ENCODE results near the gene DNAI4. TPM values are rescaled to one million over a fixed set of nuclear protein-coding genes. Genes with fewer than 3 reads are reported as not detected.
"Not testable (repeated sequence)": the region's sequence is repeated elsewhere in the genome, so short reads cannot be mapped to it uniquely, and the experiment has no call there.

DNAI4 gene
- polyA plus RNA-seq, 3 donors = 15.4 to 16.6 (median 15.7) TPM

- no peak for DNase-seq (ENCODE audit: low read depth in 3 of 3, low spot score in 2 of 3)
These were observed 5.0 kb upstream of the DNAI4 start for GRCh38 chr1:66929691-66929998.

DNA sequence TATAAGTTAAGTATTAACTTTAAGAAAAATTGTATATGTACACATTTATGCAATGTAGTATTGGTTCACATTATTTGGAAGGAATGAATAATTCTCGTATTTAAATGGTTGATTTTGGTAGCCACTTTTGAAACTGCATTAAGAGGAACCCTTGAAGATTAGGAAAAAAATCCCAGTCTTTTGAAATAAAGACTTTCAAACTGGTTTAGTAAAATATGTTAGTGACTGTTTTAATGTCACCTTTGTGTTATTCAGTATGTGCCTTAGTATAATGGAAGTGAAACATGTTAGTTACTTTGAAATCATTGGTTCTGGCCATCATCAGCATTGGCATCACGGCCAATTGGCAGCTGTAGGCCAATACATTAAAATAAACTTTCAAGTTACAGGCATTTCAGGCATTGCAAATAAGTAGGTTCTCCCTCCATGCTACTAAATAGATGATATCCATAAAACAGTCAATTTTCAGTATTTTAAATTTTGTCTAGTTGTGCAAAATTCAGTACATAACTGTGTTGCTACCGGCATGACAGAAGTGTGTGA, 4.6 kb upstream of the DNAI4 start:
- DNase-seq (ENCODE audit: low read depth in 3 of 3, low spot score in 2 of 3) = no peak

DNA sequence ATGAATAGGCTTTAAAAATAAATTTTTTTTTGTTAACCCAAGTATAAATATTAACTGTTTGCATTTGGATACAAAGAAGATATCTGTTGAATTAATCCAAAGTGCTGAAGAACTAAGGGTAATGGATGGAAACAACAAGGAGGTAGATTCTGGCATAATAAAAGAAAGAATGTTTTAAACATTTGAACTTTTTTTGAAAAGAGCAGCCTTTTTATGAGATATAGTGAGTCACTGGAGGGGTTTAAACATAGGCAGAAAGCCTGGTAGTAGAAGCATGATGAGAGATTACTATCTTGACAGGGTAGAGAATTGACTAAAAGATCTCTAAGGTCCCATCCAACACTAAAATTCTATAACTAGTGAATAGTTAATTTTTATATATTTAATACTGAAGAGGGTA, 2.9 kb upstream of the DNAI4 start:
- DNase-seq (ENCODE audit: low read depth in 3 of 3, low spot score in 2 of 3) = no peak

- DNase-seq (ENCODE audit: low read depth in 3 of 3, low spot score in 2 of 3) = no peak
These were observed 1.3 kb upstream of the DNAI4 start for GRCh38 chr1:66925944-66926343.

- no peak for DNase-seq (ENCODE audit: low read depth in 3 of 3, low spot score in 2 of 3)
These were observed 878 bp upstream of the DNAI4 start for GRCh38 chr1:66925558-66925910.

DNA sequence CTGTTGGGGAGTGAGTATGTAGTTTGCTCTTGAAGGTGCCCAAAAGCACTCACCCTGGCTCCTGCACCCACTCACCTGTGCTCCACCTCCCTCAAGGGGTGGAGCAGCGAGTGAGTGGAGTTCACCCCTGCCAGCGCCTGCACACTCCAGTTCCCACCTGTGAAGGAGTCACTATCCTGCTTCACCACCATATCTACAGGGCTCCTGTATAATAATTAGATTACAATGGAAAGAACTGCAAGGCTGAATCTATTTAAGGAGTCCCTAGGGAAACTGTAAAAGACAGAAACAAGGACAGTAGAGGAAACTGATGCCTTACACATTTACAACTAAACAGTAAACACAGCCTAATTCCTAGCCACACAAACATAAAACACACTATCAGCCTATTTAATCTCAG, 4.1 kb downstream of the DNAI4 start:
- DNase-seq (ENCODE audit: low read depth in 3 of 3, low spot score in 2 of 3) = no peak

GRCh38 chr1:66919828-66920227, 4.8 kb downstream of the DNAI4 start:
- DNase-seq (ENCODE audit: low read depth in 3 of 3, low spot score in 2 of 3) = no peak

- DNase-seq (ENCODE audit: low read depth in 3 of 3, low spot score in 2 of 3) = no peak
These were observed 5.6 kb downstream of the DNAI4 start for GRCh38 chr1:66919063-66919462.

DNA sequence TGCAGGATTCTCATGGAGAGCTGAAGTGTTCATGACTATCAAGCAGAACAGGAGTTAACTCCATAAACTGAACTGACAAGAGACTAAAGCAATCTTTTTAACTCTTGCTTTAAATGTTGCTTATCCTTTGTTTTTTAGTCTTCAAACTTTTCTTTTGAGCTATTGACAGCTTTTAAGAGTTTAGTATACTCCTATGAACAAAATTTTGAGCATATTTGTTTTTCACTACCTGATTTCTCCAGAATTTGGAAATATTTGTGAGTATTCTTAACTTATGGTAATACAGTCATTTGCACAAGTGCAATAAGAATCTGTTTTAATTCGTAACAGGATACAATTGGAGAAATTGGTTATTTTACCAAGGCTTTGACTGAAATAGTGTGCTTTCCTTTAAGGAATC, 7.2 kb downstream of the DNAI4 start:
- DNase-seq (ENCODE audit: low read depth in 3 of 3, low spot score in 2 of 3) = no peak

- no peak for DNase-seq (ENCODE audit: low read depth in 3 of 3, low spot score in 2 of 3)
These were observed 8.3 kb downstream of the DNAI4 start for GRCh38 chr1:66916320-66916719.

DNA sequence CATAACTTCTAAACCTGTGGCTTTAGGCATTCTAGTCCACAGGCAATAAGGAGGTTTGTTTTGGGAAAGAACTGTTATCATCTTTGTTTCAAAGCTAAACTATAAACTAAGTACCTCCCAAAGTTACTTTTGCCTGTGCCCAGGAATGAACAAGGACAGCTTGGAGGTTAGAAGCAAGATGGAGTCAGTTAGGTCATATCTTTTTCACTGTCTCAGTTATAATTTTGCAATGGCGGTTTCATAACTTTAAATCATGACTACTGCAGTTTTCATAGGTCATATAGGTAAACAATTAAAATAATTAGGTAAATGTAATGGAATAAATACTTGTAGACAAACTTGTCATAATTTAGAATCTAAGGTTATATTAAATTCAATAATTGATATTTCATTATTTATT, 9.5 kb downstream of the DNAI4 start:
- not testable (repeated sequence) for DNase-seq (ENCODE audit: low read depth in 3 of 3, low spot score in 2 of 3)

GRCh38 chr1:66893712-66894111, 30.9 kb downstream of the DNAI4 start:
- no peak for DNase-seq (ENCODE audit: low read depth in 3 of 3, low spot score in 2 of 3)

DNA sequence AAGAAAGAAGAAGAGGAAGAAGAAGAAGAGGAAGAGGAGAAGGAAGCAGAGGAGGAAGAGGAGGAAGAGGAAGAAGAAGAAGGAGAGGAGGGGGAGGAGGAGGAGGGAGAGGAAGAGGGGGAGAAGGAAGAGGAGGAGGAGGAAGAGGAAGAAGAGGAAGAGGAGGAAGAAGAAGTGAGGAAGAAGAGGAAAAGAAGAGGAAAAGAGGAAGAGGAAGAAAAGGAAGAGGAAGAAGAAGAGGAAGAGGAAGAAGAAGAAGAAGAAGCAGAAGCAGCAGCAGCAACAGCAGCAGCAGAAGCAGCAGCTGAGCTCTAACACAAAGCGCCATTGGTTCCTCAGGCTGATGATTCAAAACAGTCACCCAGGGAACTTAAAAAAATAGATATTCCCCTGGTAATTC, 34.0 kb downstream of the DNAI4 start:
- no peak for DNase-seq (ENCODE audit: low read depth in 3 of 3, low spot score in 2 of 3)

GRCh38 chr1:66889030-66889429, 35.6 kb downstream of the DNAI4 start:
- DNase-seq (ENCODE audit: low read depth in 3 of 3, low spot score in 2 of 3) = no peak

DNA sequence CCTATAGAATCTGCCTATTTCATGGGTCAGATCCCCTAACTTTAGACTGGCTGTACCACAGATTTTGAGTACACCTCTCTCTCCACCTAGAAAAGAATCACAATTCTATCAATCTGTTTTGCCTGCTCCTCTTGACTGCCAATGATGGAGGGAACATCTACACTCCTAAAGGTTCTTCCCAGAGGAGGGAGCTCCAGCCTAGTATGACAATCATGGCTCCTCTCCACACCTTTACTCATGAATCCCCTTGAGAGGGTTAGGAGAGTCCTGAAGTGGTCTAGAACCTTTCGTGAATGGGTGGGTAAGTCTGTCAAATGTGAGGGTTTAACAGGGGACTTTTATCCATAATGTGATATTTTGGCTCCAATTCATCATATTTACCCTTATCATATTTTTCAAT, 48.0 kb downstream of the DNAI4 start:
- DNase-seq (ENCODE audit: low read depth in 3 of 3, low spot score in 2 of 3) = no peak

DNA sequence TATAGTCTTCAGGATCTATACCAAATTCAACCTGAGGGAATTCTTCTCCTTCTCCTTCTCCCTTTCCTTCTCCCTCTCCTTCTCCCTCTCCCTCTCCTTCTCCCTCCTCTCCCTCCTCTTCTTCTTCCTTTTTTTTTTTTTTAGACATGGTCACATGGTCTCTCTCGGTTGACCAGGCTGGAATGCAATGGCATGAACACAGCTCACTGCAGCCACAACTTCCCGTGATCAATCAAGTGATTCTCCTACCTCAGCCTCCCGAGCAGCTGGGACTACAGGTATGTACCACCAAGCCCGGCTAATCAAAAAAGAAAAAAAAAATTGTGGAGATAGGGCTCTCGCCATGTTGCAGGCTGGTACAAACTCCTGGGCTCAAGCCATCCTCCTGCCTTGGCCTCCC, 51.5 kb downstream of the DNAI4 start:
- DNase-seq (ENCODE audit: low read depth in 3 of 3, low spot score in 2 of 3) = no peak

DNA sequence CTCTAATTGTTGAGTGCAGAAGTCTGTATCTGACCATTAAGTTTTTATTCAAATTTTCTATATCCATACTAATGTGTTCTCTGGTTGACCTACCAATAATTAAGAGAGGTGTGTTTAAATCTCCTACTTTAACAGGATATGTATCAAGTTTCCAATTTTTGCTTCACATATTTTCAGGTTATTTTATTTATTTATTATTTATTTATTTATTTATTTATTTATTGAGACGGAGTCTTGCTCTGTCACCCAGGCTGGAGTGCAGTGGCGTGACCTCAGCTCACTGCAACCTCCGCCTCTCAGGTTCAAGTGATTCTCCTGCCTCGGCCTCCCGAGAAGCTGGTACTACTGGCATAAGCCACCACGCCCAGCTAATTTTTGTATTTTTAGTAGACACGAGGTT, 52.6 kb downstream of the DNAI4 start:
- not testable (repeated sequence) for DNase-seq (ENCODE audit: low read depth in 3 of 3, low spot score in 2 of 3)

- no peak for DNase-seq (ENCODE audit: low read depth in 3 of 3, low spot score in 2 of 3)
These were observed 57.2 kb downstream of the DNAI4 start for GRCh38 chr1:66867501-66867900.

GRCh38 chr1:66860529-66860928, 64.1 kb downstream of the DNAI4 start:
- DNase-seq (ENCODE audit: low read depth in 3 of 3, low spot score in 2 of 3) = no peak

DNA sequence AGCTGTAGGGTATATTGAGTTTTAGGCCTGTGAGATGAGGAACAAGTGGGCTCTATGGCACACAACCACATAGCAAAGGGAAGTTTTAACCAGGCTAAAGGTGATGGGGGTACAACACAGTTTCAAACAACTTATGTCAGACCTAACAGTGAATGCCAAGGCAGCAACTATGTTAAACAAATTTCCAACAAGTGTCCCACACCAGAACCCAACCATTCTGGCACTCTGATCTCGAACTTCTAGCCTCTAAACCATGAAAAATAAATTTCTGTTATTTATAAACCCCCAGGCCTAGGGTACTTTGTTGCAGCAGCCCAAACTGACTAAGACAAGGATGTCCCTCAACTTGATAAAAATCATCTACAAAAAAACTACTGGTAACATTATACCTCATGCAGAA, 71.3 kb downstream of the DNAI4 start:
- DNase-seq (ENCODE audit: low read depth in 3 of 3, low spot score in 2 of 3) = no peak

- DNase-seq (ENCODE audit: low read depth in 3 of 3, low spot score in 2 of 3) = no peak
These were observed 71.8 kb downstream of the DNAI4 start for GRCh38 chr1:66852870-66853269.

DNA sequence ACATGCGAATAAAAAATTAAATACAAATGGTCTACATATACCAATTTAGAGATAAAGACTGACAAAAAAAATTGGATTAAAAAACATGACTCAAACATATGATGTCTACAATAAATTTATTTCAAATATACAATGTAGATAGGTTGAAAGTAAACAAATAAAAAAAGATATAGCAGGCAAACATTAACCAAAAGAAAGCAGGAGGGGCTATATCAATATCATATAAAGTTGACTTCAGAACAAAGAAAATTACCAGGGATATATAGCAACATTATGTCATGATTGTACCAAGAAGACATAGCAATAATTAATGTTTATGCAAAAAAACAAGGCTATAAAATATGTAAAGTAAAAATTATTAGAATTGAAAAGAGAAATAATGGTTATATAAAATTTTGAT, 73.7 kb downstream of the DNAI4 start:
- DNase-seq (ENCODE audit: low read depth in 3 of 3, low spot score in 2 of 3) = no peak

GRCh38 chr1:66848193-66848592, 76.5 kb downstream of the DNAI4 start:
- no peak for DNase-seq (ENCODE audit: low read depth in 3 of 3, low spot score in 2 of 3)

DNA sequence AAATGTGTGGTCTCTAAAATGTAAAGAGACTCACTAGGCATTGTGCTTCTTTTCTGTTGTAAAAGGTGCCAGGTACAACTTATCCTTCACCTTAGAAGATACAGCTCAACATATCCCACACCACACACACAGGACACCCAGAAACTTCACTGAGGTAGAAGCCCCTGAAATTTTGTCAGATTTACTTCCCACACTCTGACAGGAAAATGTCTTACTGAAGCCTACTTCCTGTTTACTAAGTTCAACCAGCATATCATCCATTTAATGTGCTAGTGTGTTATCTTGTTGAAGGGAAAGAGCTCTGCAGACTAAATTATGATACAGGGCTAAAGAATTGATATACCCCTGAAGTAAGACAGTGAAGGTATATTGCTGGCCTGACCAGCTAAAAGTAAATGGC, 83.7 kb downstream of the DNAI4 start:
- DNase-seq (ENCODE audit: low read depth in 3 of 3, low spot score in 2 of 3) = no peak

Data from right renal cortex interstitium (tissue), 3 donors.